Small intestine (tissue), 7 donors: ENCODE data around the gene SLIT3. TPM values are rescaled to one million over a fixed set of nuclear protein-coding genes. Genes with fewer than 3 reads are reported as not detected.
A peak's percentile ranks its signal among the peaks of the same experiment; 100 is the strongest.

Source experiments
- DNase-seq, 2 donors: peaks; one replicate each; pipeline versions ENCODE4 v3.0.0 to v3.0.0-alpha.2; 2013
- FAIRE-seq: peaks from 2 replicates; lab custom pipeline; 2012; peaks lifted over from hg19 to GRCh38; lab: Jason Lieb, UNC
- H3K27ac ChIP-seq, 3 donors: one replicate each; pipeline ENCODE4 v1.5.1; 2013; ENCODE audit warnings: low read length in 2 of 3, mild to moderate bottlenecking in 2 of 3, control low read depth in 1 of 3, inconsistent platforms in 1 of 3, low read depth in 1 of 3, moderate library complexity in 1 of 3
- H3K27me3 ChIP-seq, 3 donors: one replicate each; pipeline ENCODE4 v1.6.1; 2013; ENCODE audit warnings: low read length in 3 of 3, inconsistent platforms in 1 of 3; ENCODE audit not compliant: control insufficient read depth in 3 of 3, insufficient read depth in 3 of 3
- H3K36me3 ChIP-seq, 3 donors: one replicate each; pipeline ENCODE4 v1.6.1; 2013; ENCODE audit warnings: low read length in 3 of 3, inconsistent platforms in 1 of 3, low read depth in 1 of 3, mild to moderate bottlenecking in 1 of 3, moderate library complexity in 1 of 3; ENCODE audit not compliant: control insufficient read depth in 3 of 3, insufficient read depth in 2 of 3
- H3K4me1 ChIP-seq, 3 donors: one replicate each; pipeline ENCODE4 v1.6.1; 2013; ENCODE audit warnings: low read length in 2 of 3, inconsistent platforms in 1 of 3, low read depth in 1 of 3, mild to moderate bottlenecking in 1 of 3, moderate library complexity in 1 of 3; ENCODE audit not compliant: control insufficient read depth in 3 of 3, insufficient read depth in 2 of 3
- H3K4me3 ChIP-seq, 3 donors: one replicate each; pipeline ENCODE4 v1.5.1; 2013; ENCODE audit warnings: low read length in 3 of 3, control low read depth in 1 of 3, inconsistent platforms in 1 of 3, low read depth in 1 of 3, mild to moderate bottlenecking in 1 of 3, moderate library complexity in 1 of 3
- H3K9me3 ChIP-seq, 2 donors: one replicate each; pipeline ENCODE4 v1.6.1; 2013; ENCODE audit warnings: low read depth in 1 of 2, low read length in 1 of 2; ENCODE audit not compliant: control insufficient read depth in 2 of 2, insufficient read depth in 1 of 2
- WGBS, 3 donors: extraction: QIAGEN DNeasy Blood & Tissue Kit; methylation state at CpG; one replicate each; pipeline ENCODE4 v1.1.7; 2013; 5-methylcytosine and 5-hydroxymethylcytosine counted together
- polyA plus RNA-seq, 4 donors: library from polyadenylated mRNA; stranded (reverse) in 3 of 4; unstranded in 1 of 4; fragments of 200-250 nt in 3 of 4; fragments of 120-200 nt in 1 of 4; gene quantifications; one replicate each; pipeline versions ENCODE4 v1.2.1 to v1.2.3, GENCODE V29; 2013
- donor health status: healthy with polysubstance abuse.
- donor health status: control.
- donor health status: control.
- donor health status: Bipolar disorder and iron deficiency.
- donor health status: healthy.

SLIT3 gene
- polyA plus RNA-seq, 4 donors = 0.27 to 5.5 (median 5.3) TPM; not detected in 1

GRCh38 chr5:169171515-169171914, 129.4 kb downstream of the SLIT3 start:
- peaks cover 0 to 4% (median 0%) of the 10 kb centered on the region in 3 donors for H3K27me3 ChIP-seq
- no peak for DNase-seq
- H3K4me3 ChIP-seq = no peak overlapping the region
- no peaks in the 10 kb centered on the region for H3K36me3 ChIP-seq
- H3K4me1 ChIP-seq = peaks cover 0 to 6% (median 0%) of the 10 kb centered on the region in 3 donors
- no peak overlapping the region for H3K27ac ChIP-seq
- 57 to 63% (median 60%) methylated on average over 2 of the region's 2 CpGs for WGBS, 3 donors
- no peaks in the 10 kb centered on the region for H3K9me3 ChIP-seq
- no peak for FAIRE-seq

- H3K9me3 ChIP-seq = no peaks in the 10 kb centered on the region
- H3K4me3 ChIP-seq = no peak overlapping the region
- no peaks in the 10 kb centered on the region for H3K4me1 ChIP-seq
- no peak overlapping the region for H3K27ac ChIP-seq
- DNase-seq = no peak
- WGBS, 3 donors = 83 to 88% (median 88%) methylated on average over 4 of the region's 4 CpGs
- FAIRE-seq = no peak
- H3K27me3 ChIP-seq = peaks cover 0 to 4% (median 0%) of the 10 kb centered on the region in 3 donors
- no peaks in the 10 kb centered on the region for H3K36me3 ChIP-seq
Measured at GRCh38 chr5:169169783-169170182, 131.2 kb downstream of the SLIT3 start.

- H3K4me1 ChIP-seq = no peaks in the 10 kb centered on the region
- FAIRE-seq (no peak), DNase-seq (no peak)
- no peak overlapping the region for H3K27ac ChIP-seq
- 61 to 68% (median 67%) methylated on average over 3 of the region's 3 CpGs for WGBS, 3 donors
- H3K9me3 ChIP-seq = no peaks in the 10 kb centered on the region
- no peak overlapping the region for H3K4me3 ChIP-seq
- no peaks in the 10 kb centered on the region for H3K36me3 ChIP-seq
- peaks cover 0 to 4% (median 0%) of the 10 kb centered on the region in 3 donors for H3K27me3 ChIP-seq
Measured at GRCh38 chr5:169168280-169168679, 132.7 kb downstream of the SLIT3 start.

- Histone ChIP-seq H3K4me3 (no peak overlapping the region), H3K9me3 (no peaks in the 10 kb centered on the region), H3K27ac (no peak overlapping the region), H3K27me3 (peaks cover 0 to 4% (median 0%) of the 10 kb centered on the region in 3 donors), H3K4me1 (peaks cover 0 to 6% (median 0%) of the 10 kb centered on the region in 3 donors), H3K36me3 (no peaks in the 10 kb centered on the region)
- WGBS, 3 donors = 71 to 86% (median 79%) methylated on average over 8 of the region's 8 CpGs
- FAIRE-seq (no peak), DNase-seq (no peak)
Measured at GRCh38 chr5:169166078-169166477, 134.9 kb downstream of the SLIT3 start.

- peaks cover 0 to under 1% (median 0%) of the 10 kb centered on the region in 3 donors for H3K27me3 ChIP-seq
- peaks cover 0 to 14% (median 0%) of the 10 kb centered on the region in 3 donors for H3K4me1 ChIP-seq
- no peak overlapping the region for H3K4me3 ChIP-seq
- no peak for FAIRE-seq
- no peak overlapping the region for H3K27ac ChIP-seq
- no peaks in the 10 kb centered on the region for H3K36me3 ChIP-seq
- WGBS, 3 donors = 45 to 92% (median 90%) methylated on average over 1 of the region's 1 CpG
- DNase-seq = no peak
- no peaks in the 10 kb centered on the region for H3K9me3 ChIP-seq
Measured at GRCh38 chr5:169165052-169165451, 135.9 kb downstream of the SLIT3 start.

- no peak for FAIRE-seq
- Histone ChIP-seq H3K4me3 (no peak overlapping the region), H3K9me3 (peaks cover 0 to under 1% of the 10 kb centered on the region in 2 donors), H3K27ac (no peak overlapping the region), H3K27me3 (no peaks in the 10 kb centered on the region), H3K36me3 (no peaks in the 10 kb centered on the region), H3K4me1 (peaks cover 0 to 14% (median 0%) of the 10 kb centered on the region in 3 donors)
- 49 to 65% (median 64%) methylated on average over 6 of the region's 6 CpGs for WGBS, 3 donors
- DNase-seq = no peak
Measured at GRCh38 chr5:169164481-169164925, 136.4 kb downstream of the SLIT3 start.

GRCh38 chr5:169162407-169162806, 138.5 kb downstream of the SLIT3 start:
- no peak for FAIRE-seq

GRCh38 chr5:169161022-169161680, 139.8 kb downstream of the SLIT3 start:
- H3K27ac ChIP-seq = peak overlapping the region in 2 of 3 donors; percentile 13 to 48
- no peak overlapping the region for H3K4me3 ChIP-seq

More at GRCh38 chr5:169162407-169162806, 138.5 kb downstream of the SLIT3 start:
- peaks cover 0 to 14% (median 0%) of the 10 kb centered on the region in 3 donors for H3K4me1 ChIP-seq
- peaks cover 0 to 9% of the 10 kb centered on the region in 2 donors for H3K9me3 ChIP-seq
- no peak overlapping the region for H3K4me3 ChIP-seq
- H3K27ac ChIP-seq = no peak overlapping the region
- no peaks in the 10 kb centered on the region for H3K36me3 ChIP-seq
- H3K27me3 ChIP-seq = no peaks in the 10 kb centered on the region
- WGBS, 3 donors = 58 to 80% (median 75%) methylated on average over 3 of the region's 3 CpGs
- DNase-seq = no peak

More at GRCh38 chr5:169161022-169161680, 139.8 kb downstream of the SLIT3 start:
- peak in 1 of 2 donors; percentile 86 for DNase-seq
- 38 to 49% (median 48%) methylated on average over 13 of the region's 13 CpGs for WGBS, 3 donors
- Histone ChIP-seq H3K36me3 (no peaks in the 10 kb centered on the region), H3K4me1 (peaks cover 0 to 17% (median 0%) of the 10 kb centered on the region in 3 donors), H3K9me3 (peaks cover 0 to 9% of the 10 kb centered on the region in 2 donors), H3K27me3 (no peaks in the 10 kb centered on the region)
- FAIRE-seq = no peak
